Transverse colon (tissue), 4 donors: ENCODE data around the gene DNAJB8. TPM values are rescaled to one million over a fixed set of nuclear protein-coding genes. Genes with fewer than 3 reads are reported as not detected.

Source experiments
- DNase-seq: peaks from one replicate; pipeline ENCODE4 v3.0.0-alpha.2; 2019
- H3K27ac ChIP-seq, 4 donors: fragments of 200-600 bp; sonication (generic); 2 replicates each; pipeline ENCODE4 v1.5.1; 2016 to 2018; ENCODE audit warnings: inconsistent platforms in 4 of 4
- H3K27me3 ChIP-seq: fragments of 200-600 bp; sonication (generic); 2 replicates; pipeline ENCODE4 v1.5.1; 2017; ENCODE audit warnings: inconsistent platforms
- H3K36me3 ChIP-seq, 4 donors: fragments of 200-600 bp; sonication (generic); 2 replicates each; pipeline ENCODE4 v1.5.1; 2017 to 2019; ENCODE audit warnings: inconsistent platforms in 4 of 4
- H3K4me1 ChIP-seq, 4 donors: fragments of 200-600 bp; sonication (generic); 2 replicates each; pipeline ENCODE4 v1.5.1; 2017 to 2020; ENCODE audit warnings: inconsistent platforms in 4 of 4
- H3K4me3 ChIP-seq, 4 donors: fragments of 200-600 bp; sonication (generic); 1 replicate in 1 of 4; 2 replicates in 3 of 4; pipeline versions ENCODE4 v1.5.1 to v1.6.1; 2017 to 2019; ENCODE audit warnings: inconsistent platforms in 4 of 4
- H3K9me3 ChIP-seq, 2 donors: fragments of 200-600 bp; sonication (generic); 2 replicates each; pipeline ENCODE4 v1.5.1; 2017 to 2019; ENCODE audit warnings: inconsistent platforms in 2 of 2
- EP300 ChIP-seq: sonication (generic); formaldehyde crosslinking; IDR thresholded peaks from one replicate; pipeline ENCODE4 v1.6.1; 2017; ENCODE audit warnings: antibody characterized with exemption, low read depth
- POLR2A ChIP-seq: fragments of 450-650 bp; IDR thresholded peaks from one replicate; pipeline ENCODE4 v1.6.1; 2016; ENCODE audit warnings: antibody characterized with exemption, mild to moderate bottlenecking, moderate library complexity
- POLR2AphosphoS5 ChIP-seq, 3 donors: sonication (generic); formaldehyde crosslinking; IDR thresholded peaks; one replicate each; pipeline ENCODE4 v1.6.1; 2016; ENCODE audit warnings: antibody characterized with exemption in 3 of 3
- whole genome bisulfite sequencing, 2 donors: methylation state at CpG; one replicate each; pipeline ENCODE4 v1.1.5; 2018; ENCODE audit warnings: low coverage in 1 of 2; 5-methylcytosine and 5-hydroxymethylcytosine counted together
- in situ Hi-C, 4 donors: fragments of 200-750 bp; cut with MboI; loops; one replicate each; pipeline versions ENCODE4 v1.15.0 to v1.15.1; 2017; ENCODE audit warnings: low sequenced_read_pairs in 3 of 4, low pct_ligation_motif_present in 1 of 4, low pct_unique_long_range_greater_than_20kb in 1 of 4
- intact Hi-C: fragments of 100-400 bp; cut with DNase I; formaldehyde crosslinking; loops from one replicate; pipeline ENCODE4 v1.15.1; 2023; ENCODE audit warnings: low total_unique reads
- total RNA-seq, 4 donors: library from RNA; depleted of rRNA; stranded (reverse); fragments of >200 nt; gene quantifications; one replicate each; pipeline ENCODE4 v1.1.0, GENCODE V29; 2016
- TF ChIP-seq, protein P1 (sequence below), 5 experiments: fragments of 200-600 bp in 3 of 5; fragments of 450-650 bp in 2 of 5; sonication (generic) in 3 of 5; IDR thresholded peaks; 1 replicate in 2 of 5; 2 replicates in 3 of 5; pipeline ENCODE4 v1.5.1; 2016 to 2017; ENCODE audit warnings: antibody characterized with exemption in 5 of 5, inconsistent platforms in 3 of 5, mild to moderate bottlenecking in 2 of 5, moderate library complexity in 1 of 5

DNAJB8 gene
- total RNA-seq = not detected

DNA sequence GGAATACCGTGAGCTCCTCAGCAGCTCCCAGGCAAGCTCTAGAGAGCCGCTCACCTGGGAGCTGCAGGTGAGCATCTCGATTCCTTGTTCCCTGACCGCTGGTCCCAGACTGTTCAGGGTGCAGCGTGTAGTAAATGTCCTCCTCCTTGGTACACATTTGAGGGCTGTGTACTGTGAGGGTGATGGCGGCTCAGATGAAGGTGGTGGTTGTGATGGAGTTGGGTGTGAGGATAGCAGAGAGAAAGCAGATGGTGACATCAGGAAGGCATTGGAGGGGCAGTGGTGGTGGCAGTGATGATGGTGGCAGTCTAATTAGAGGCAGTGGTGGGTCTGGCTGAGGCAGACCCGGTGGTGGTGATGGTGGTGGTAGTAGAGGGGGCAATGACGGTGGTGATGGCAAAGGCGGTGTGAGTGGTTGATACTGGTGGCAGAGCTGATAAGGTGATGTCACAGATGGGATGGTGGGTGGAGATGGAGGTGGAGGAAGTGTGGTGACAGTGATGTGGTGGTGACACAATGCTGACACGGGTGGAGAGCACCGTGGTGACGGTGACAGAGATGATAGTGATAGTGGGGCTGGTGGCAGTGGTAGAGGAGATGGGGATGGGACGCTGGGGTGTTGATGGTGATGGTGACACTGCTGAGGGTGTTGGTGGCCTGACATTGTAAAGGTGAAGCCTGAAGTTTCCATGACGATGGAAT is at the start of gene DNAJB8:
Gene DNAJB8 (minus strand): TSS at position 51 of the 702 bp plus-strand sequence. CDS start 3,645 bp downstream, outside the sequence.
- peaks cover 3% of the 10 kb centered on the region for H3K27me3 ChIP-seq
- intact Hi-C loops (no loop called here), in situ Hi-C loops (no loop called here)
- TF ChIP-seq EP300 = no peak
- TF ChIP-seq POLR2A = no peak
- TF ChIP-seq, protein P1, sequence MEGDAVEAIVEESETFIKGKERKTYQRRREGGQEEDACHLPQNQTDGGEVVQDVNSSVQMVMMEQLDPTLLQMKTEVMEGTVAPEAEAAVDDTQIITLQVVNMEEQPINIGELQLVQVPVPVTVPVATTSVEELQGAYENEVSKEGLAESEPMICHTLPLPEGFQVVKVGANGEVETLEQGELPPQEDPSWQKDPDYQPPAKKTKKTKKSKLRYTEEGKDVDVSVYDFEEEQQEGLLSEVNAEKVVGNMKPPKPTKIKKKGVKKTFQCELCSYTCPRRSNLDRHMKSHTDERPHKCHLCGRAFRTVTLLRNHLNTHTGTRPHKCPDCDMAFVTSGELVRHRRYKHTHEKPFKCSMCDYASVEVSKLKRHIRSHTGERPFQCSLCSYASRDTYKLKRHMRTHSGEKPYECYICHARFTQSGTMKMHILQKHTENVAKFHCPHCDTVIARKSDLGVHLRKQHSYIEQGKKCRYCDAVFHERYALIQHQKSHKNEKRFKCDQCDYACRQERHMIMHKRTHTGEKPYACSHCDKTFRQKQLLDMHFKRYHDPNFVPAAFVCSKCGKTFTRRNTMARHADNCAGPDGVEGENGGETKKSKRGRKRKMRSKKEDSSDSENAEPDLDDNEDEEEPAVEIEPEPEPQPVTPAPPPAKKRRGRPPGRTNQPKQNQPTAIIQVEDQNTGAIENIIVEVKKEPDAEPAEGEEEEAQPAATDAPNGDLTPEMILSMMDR (IDR thresholded peaks at IDR 0.05) = no peak
- TF ChIP-seq POLR2AphosphoS5 (IDR thresholded peaks at IDR 0.05) = no peak
- no peaks in the 10 kb centered on the region for H3K4me1 ChIP-seq
- no peak within 1 kb of the TSS for H3K27ac ChIP-seq
- no peak for DNase-seq
- WGBS, 2 donors = 78 to 85% methylated on average over 5 to 14 of the region's 14 CpGs
- no peaks in the 10 kb centered on the region for H3K9me3 ChIP-seq
- H3K4me3 ChIP-seq = no peak within 1 kb of the TSS
- no peaks in the 10 kb centered on the region for H3K36me3 ChIP-seq

DNA sequence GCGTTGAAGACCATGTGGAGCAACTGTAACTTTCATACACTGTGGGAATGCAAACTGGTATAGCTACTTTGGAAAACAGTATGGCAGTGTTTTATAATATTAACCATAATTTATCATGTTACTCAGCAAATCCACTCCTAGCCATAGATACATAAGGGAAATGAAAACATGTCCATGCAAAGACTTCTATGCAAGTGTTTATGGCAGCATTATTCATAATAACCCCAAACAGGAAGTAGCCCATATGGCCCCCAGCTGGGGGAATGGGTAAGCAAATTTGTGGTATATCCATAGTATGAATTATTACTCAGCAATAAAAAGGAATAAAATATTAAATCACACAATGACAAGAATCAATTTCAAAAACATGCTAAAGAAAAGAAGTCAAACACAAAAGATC is 49.3 kb upstream of the DNAJB8 start:
- intact Hi-C loops (no loop called here), in situ Hi-C loops (no loop called here)
- TF ChIP-seq, protein P1 (IDR thresholded peaks at IDR 0.05) = no peak
- no peak for TF ChIP-seq EP300
- no peak for TF ChIP-seq POLR2A
- no peak for TF ChIP-seq POLR2AphosphoS5 (IDR thresholded peaks at IDR 0.05)
- DNase-seq = no peak
- Histone ChIP-seq H3K4me3 (no peak overlapping the region), H3K27me3 (peaks cover 51% of the 10 kb centered on the region), H3K4me1 (no peaks in the 10 kb centered on the region), H3K27ac (no peak overlapping the region), H3K36me3 (no peaks in the 10 kb centered on the region), H3K9me3 (peaks cover 5 to 6% of the 10 kb centered on the region in 2 donors)
- 94 to 100% methylated on average over 1 of the region's 1 CpG for WGBS, 2 donors

DNA sequence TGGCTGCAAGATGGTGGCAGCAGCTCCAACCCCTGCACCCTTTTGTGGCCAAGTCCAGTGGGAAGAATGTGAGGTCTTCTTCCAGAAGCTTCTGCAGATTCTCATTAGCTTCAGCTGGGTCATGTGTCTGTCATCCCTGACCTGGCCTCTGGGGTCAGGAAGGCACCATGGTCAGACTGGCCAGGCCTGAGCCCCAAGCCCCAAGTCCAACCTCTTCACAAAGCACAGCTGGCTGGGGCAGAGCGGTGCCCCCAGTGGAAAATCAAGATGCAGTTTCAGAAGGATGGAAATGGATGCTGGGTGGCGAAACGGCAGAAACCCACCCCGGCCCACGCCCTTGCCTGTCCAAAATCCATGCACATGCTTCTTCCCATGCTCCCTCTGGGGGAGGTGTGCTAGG is 42.2 kb upstream of the DNAJB8 start:
- intact Hi-C loops = loop anchor here (1.0 kb wide), 1 partner anchor 69 kb away; no protein-coding TSS in a partner anchor
- H3K4me3 ChIP-seq = no peak overlapping the region
- TF ChIP-seq, protein P1 (IDR thresholded peaks at IDR 0.05) = no peak
- TF ChIP-seq POLR2A = no peak
- TF ChIP-seq EP300 = no peak
- TF ChIP-seq POLR2AphosphoS5 (IDR thresholded peaks at IDR 0.05) = no peak
- DNase-seq = no peak
- no peaks in the 10 kb centered on the region for H3K36me3 ChIP-seq
- H3K27ac ChIP-seq = no peak overlapping the region
- peaks cover 29% of the 10 kb centered on the region for H3K27me3 ChIP-seq
- H3K9me3 ChIP-seq = peaks cover 0 to 1% of the 10 kb centered on the region in 2 donors
- WGBS, 2 donors = 89% methylated on average over 5 of the region's 5 CpGs; no CpG with 5 or more reads in 1 of the 2 donors
- no peaks in the 10 kb centered on the region for H3K4me1 ChIP-seq
- in situ Hi-C loops = no loop called here

DNA sequence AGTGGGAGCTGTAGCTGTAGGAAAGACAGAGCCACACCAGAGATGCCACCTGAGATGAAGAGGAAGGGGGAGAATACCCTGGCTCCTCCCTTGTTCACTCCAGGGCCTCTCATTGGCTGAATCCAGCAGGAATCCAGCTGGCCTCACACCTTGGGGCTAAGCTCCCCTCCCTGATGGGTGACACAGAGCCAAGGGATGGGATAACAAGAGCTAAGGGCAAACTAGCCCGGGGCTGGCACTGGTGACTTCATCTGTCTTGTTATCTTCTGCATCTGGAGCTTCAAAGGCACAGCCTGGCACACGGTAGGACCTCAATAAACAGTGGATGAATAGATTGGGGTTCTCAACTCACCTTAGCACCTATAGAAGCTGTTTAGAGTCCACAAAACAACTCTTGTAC is 40.1 kb upstream of the DNAJB8 start:
- no peaks in the 10 kb centered on the region for H3K4me1 ChIP-seq
- H3K4me3 ChIP-seq = no peak overlapping the region
- H3K27me3 ChIP-seq = peaks cover 37% of the 10 kb centered on the region
- DNase-seq = no peak
- WGBS, 2 donors = 31% methylated on average over 2 of the region's 2 CpGs; no CpG with 5 or more reads in 1 of the 2 donors
- no peaks in the 10 kb centered on the region for H3K36me3 ChIP-seq
- H3K9me3 ChIP-seq = no peaks in the 10 kb centered on the region
- in situ Hi-C loops = no loop called here
- intact Hi-C loops = no loop called here
- H3K27ac ChIP-seq = no peak overlapping the region
- TF ChIP-seq POLR2AphosphoS5 (IDR thresholded peaks at IDR 0.05) (no peak), EP300 (no peak), POLR2A (no peak)
- TF ChIP-seq, protein P1 (IDR thresholded peaks at IDR 0.05) = no peak
